CD4-positive, alpha-beta T cell treated with Interferon gamma for 1 hour (primary cell): ENCODE results near the gene CSMD2.
"Not testable (repeated sequence)": the region's sequence is repeated elsewhere in the genome, so short reads cannot be mapped to it uniquely, and the experiment has no call there.

Experiments
- DNase-seq: peaks from one replicate; pipeline ENCODE4 v3.0.0-alpha.2; 2020

The CSMD2 gene

GRCh38 chr1:34164771-34165391 lies at the start of gene CSMD2:
Gene CSMD2 (minus strand): TSS chr1:34165230. CDS start chr1:34165097, 133 bp downstream.
- DNase-seq, result no peak

GRCh38 chr1:34213956-34214355 lies 48.9 kb upstream of the CSMD2 start:
- no peak for DNase-seq

- no peak for DNase-seq
Observed at GRCh38 chr1:34212673-34213072, 47.6 kb upstream of the CSMD2 start.

- DNase-seq, result no peak
Observed at GRCh38 chr1:34199927-34200326, 34.9 kb upstream of the CSMD2 start.

- DNase-seq, result no peak
Observed at GRCh38 chr1:34192621-34193020, 27.6 kb upstream of the CSMD2 start.

GRCh38 chr1:34190692-34191091 lies 25.7 kb upstream of the CSMD2 start:
- DNase-seq, result no peak

GRCh38 chr1:34188985-34189384 lies 24.0 kb upstream of the CSMD2 start:
- DNase-seq, result no peak

- no peak for DNase-seq
Observed at GRCh38 chr1:34188418-34188817, 23.4 kb upstream of the CSMD2 start.

- DNase-seq, result no peak
Observed at GRCh38 chr1:34186741-34187494, 21.9 kb upstream of the CSMD2 start.

GRCh38 chr1:34183381-34183780 lies 18.4 kb upstream of the CSMD2 start:
- DNase-seq, result not testable (repeated sequence)

- no peak for DNase-seq
Observed at GRCh38 chr1:34178072-34178471, 13.0 kb upstream of the CSMD2 start.

GRCh38 chr1:34176830-34177603 lies 12.0 kb upstream of the CSMD2 start, which contains the start of gene C1orf94:
Gene C1orf94 (plus strand): TSS chr1:34176907. CDS start chr1:34177790, 883 bp downstream.
- no peak for DNase-seq

GRCh38 chr1:34175744-34176143 lies 10.7 kb upstream of the CSMD2 start:
- DNase-seq, result no peak

- DNase-seq, result no peak
Observed at GRCh38 chr1:34167389-34167788, 2.4 kb upstream of the CSMD2 start.

GRCh38 chr1:34166625-34167361 lies 1.8 kb upstream of the CSMD2 start:
- no peak for DNase-seq

GRCh38 chr1:34166191-34166624 lies 1.2 kb upstream of the CSMD2 start:
- no peak for DNase-seq

GRCh38 chr1:34165422-34165921 lies 442 bp upstream of the CSMD2 start:
- no peak for DNase-seq

- DNase-seq, result no peak
Observed at GRCh38 chr1:34163792-34164731, 968 bp downstream of the CSMD2 start.

- no peak for DNase-seq
Observed at GRCh38 chr1:34162852-34163766, 1.9 kb downstream of the CSMD2 start.

- DNase-seq, result no peak
Observed at GRCh38 chr1:34156739-34157138, 8.3 kb downstream of the CSMD2 start.
